CD4-positive, alpha-beta memory T cell (primary cell): ENCODE data around the gene HS2ST1. TPM values are rescaled to one million over a fixed set of nuclear protein-coding genes. Genes with fewer than 3 reads are reported as not detected.

Experiments
- CTCF ChIA-PET: fragments of 350-600 bp; sonication (Branson Sonifier 250); formaldehyde crosslinking; loops from one replicate; lab custom pipeline; 2021; ENCODE audit warnings: inconsistent platforms; ENCODE audit not compliant: partially characterized antibody; lab: Charles Lee
- POLR2A ChIA-PET: fragments of 350-600 bp; sonication (Branson Sonifier 250); formaldehyde crosslinking; loops from one replicate; lab custom pipeline; 2021; ENCODE audit not compliant: partially characterized antibody; lab: Charles Lee
- DNase-seq, 5 donors: peaks; one replicate each; pipeline versions ENCODE4 v3.0.0 to v3.0.0-alpha.2; 2020 to 2022; ENCODE audit warnings: mixed read lengths in 1 of 5
- H3K27ac ChIP-seq: one replicate; pipeline ENCODE4 v1.7.0; 2013; ENCODE audit warnings: low read depth, low read length
- H3K27me3 ChIP-seq: 2 replicates; pipeline ENCODE4 v1.7.0; 2013; ENCODE audit warnings: mild to moderate bottlenecking, low read length, moderate library complexity; ENCODE audit not compliant: insufficient read depth
- H3K36me3 ChIP-seq: 2 replicates; pipeline ENCODE4 v1.7.0; 2013; ENCODE audit warnings: mild to moderate bottlenecking, low read length, moderate library complexity; ENCODE audit not compliant: insufficient read depth
- H3K4me1 ChIP-seq: 2 replicates; pipeline ENCODE4 v1.7.0; 2013; ENCODE audit warnings: mild to moderate bottlenecking, low read length, moderate library complexity; ENCODE audit not compliant: insufficient read depth
- H3K4me3 ChIP-seq, 2 donors: one replicate each; pipeline ENCODE4 v1.7.0; 2013; ENCODE audit warnings: low read length in 2 of 2, mild to moderate bottlenecking in 1 of 2
- H3K9me3 ChIP-seq, 2 donors: one replicate each; pipeline ENCODE4 v1.7.0; 2013; ENCODE audit warnings: low read length in 2 of 2, control low read depth in 1 of 2; ENCODE audit not compliant: control insufficient read depth in 1 of 2
- H3K27ac Mint-ChIP-seq, 7 donors: one replicate each; pipeline ENCODE4 v1.8.0; 2020 to 2021; ENCODE audit warnings: mixed read lengths in 7 of 7, mild to moderate bottlenecking in 6 of 7, inconsistent platforms in 3 of 7, moderate library complexity in 3 of 7
- H3K27me3 Mint-ChIP-seq, 2 donors: one replicate each; pipeline ENCODE4 v1.8.0; 2020 to 2021; ENCODE audit warnings: mixed read lengths in 2 of 2
- H3K36me3 Mint-ChIP-seq, 2 donors: one replicate each; pipeline ENCODE4 v1.8.0; 2020 to 2021; ENCODE audit warnings: mixed read lengths in 2 of 2, inconsistent platforms in 1 of 2, mild to moderate bottlenecking in 1 of 2
- H3K4me1 Mint-ChIP-seq, 4 donors: one replicate each; pipeline ENCODE4 v1.8.0; 2020 to 2021; ENCODE audit warnings: mixed read lengths in 4 of 4, mild to moderate bottlenecking in 1 of 4
- H3K4me3 Mint-ChIP-seq, 8 donors: one replicate each; pipeline ENCODE4 v1.8.0; 2020 to 2021; ENCODE audit warnings: mixed read lengths in 8 of 8, mild to moderate bottlenecking in 7 of 8, moderate library complexity in 6 of 8, inconsistent platforms in 3 of 8
- H3K9me3 Mint-ChIP-seq, 8 donors: one replicate each; pipeline ENCODE4 v1.8.0; 2020 to 2021; ENCODE audit warnings: mixed read lengths in 8 of 8, mild to moderate bottlenecking in 5 of 8, inconsistent platforms in 3 of 8, moderate library complexity in 1 of 8
- intact Hi-C: fragments of 100-400 bp; cut with micrococcal nuclease; formaldehyde crosslinking; loops from one replicate; pipeline ENCODE4 v1.15.1; 2023
- polyA plus RNA-seq, 2 donors: library from polyadenylated mRNA; unstranded; fragments of 300-500 nt; fragmentation: Illumina TruSeq; gene quantifications; one replicate each; pipeline ENCODE4 v1.2.3, GENCODE V29; 2021
- total RNA-seq, 2 experiments: library from RNA; stranded (reverse); gene quantifications; one replicate each; pipeline ENCODE4 v1.2.3, GENCODE V29; 2021

HS2ST1 gene
- total and polyA plus RNA-seq, 4 experiments from 2014 or later = 5.4 to 15.8 (median 11.2) TPM

- no peaks in the 10 kb centered on the region for H3K9me3 ChIP-seq
- no peaks in the 10 kb centered on the region for H3K4me1 ChIP-seq
- Mint-ChIP-seq H3K9me3 (peaks cover 0 to 5% (median 0%) of the 10 kb centered on the region in 8 donors), H3K27ac (no peak overlapping the region), H3K4me3 (no peak overlapping the region), H3K4me1 (peaks cover 14 to 20% (median 18%) of the 10 kb centered on the region in 4 donors), H3K36me3 (peaks cover 0 to 8% of the 10 kb centered on the region in 2 donors), H3K27me3 (no peaks in the 10 kb centered on the region)
- ChIA-PET POLR2A (no interaction called here), CTCF (no interaction called here)
- no peaks in the 10 kb centered on the region for H3K36me3 ChIP-seq
- no peak for DNase-seq
- H3K27ac ChIP-seq = no peak overlapping the region
- intact Hi-C loops = no loop called here
- no peaks in the 10 kb centered on the region for H3K27me3 ChIP-seq
- H3K4me3 ChIP-seq = no peak overlapping the region
Measured at GRCh38 chr1:87053446-87053845, 139.0 kb downstream of the HS2ST1 start.

- no peaks in the 10 kb centered on the region for H3K9me3 ChIP-seq
- intact Hi-C loops = no loop called here
- no peak for DNase-seq
- Mint-ChIP-seq H3K27me3 (no peaks in the 10 kb centered on the region), H3K9me3 (peaks cover 0 to 5% (median 0%) of the 10 kb centered on the region in 8 donors), H3K27ac (no peak overlapping the region), H3K4me3 (no peak overlapping the region), H3K36me3 (peaks cover 0 to 4% of the 10 kb centered on the region in 2 donors), H3K4me1 (peaks cover 18 to 21% (median 19%) of the 10 kb centered on the region in 4 donors)
- POLR2A ChIA-PET = no interaction called here
- H3K27ac ChIP-seq = no peak overlapping the region
- no peaks in the 10 kb centered on the region for H3K36me3 ChIP-seq
- H3K4me3 ChIP-seq = no peak overlapping the region
- peaks cover 6% of the 10 kb centered on the region for H3K4me1 ChIP-seq
- CTCF ChIA-PET = no interaction called here
- H3K27me3 ChIP-seq = no peaks in the 10 kb centered on the region
Measured at GRCh38 chr1:87056974-87057373, 142.5 kb downstream of the HS2ST1 start.

- Mint-ChIP-seq H3K27me3 (no peaks in the 10 kb centered on the region), H3K4me3 (peak overlapping the region in 1 of 8 donors; percentile 41), H3K4me1 (peaks cover 23 to 30% (median 27%) of the 10 kb centered on the region in 4 donors), H3K27ac (peak overlapping the region in 1 of 7 donors; percentile 26), H3K36me3 (peaks cover 0 to 8% of the 10 kb centered on the region in 2 donors), H3K9me3 (peaks cover 0 to 8% (median 3%) of the 10 kb centered on the region in 8 donors)
- Histone ChIP-seq H3K4me3 (no peak overlapping the region), H3K4me1 (peaks cover 6% of the 10 kb centered on the region), H3K9me3 (no peaks in the 10 kb centered on the region), H3K36me3 (no peaks in the 10 kb centered on the region), H3K27me3 (no peaks in the 10 kb centered on the region), H3K27ac (no peak overlapping the region)
- POLR2A ChIA-PET = no interaction called here
- CTCF ChIA-PET = interaction anchor here (1.3 kb wide), 1 partner anchor 26 kb away, joined by 4 read pairs; no protein-coding TSS in a partner anchor
- no peak for DNase-seq
- intact Hi-C loops = no loop called here
Measured at GRCh38 chr1:87058343-87058649, 143.9 kb downstream of the HS2ST1 start.

GRCh38 chr1:87061742-87062156 lies 147.3 kb downstream of the HS2ST1 start:
- Mint-ChIP-seq H3K27me3 (no peaks in the 10 kb centered on the region), H3K4me3 (no peak overlapping the region), H3K9me3 (peaks cover 0 to 11% (median 4%) of the 10 kb centered on the region in 8 donors), H3K27ac (peak overlapping the region in 2 of 7 donors; percentile 28 to 54), H3K4me1 (peaks cover 22 to 34% (median 29%) of the 10 kb centered on the region in 4 donors), H3K36me3 (peaks cover 4 to 13% of the 10 kb centered on the region in 2 donors)
- intact Hi-C loops = no loop called here
- CTCF ChIA-PET = no interaction called here
- Histone ChIP-seq H3K27me3 (no peaks in the 10 kb centered on the region), H3K4me3 (no peak overlapping the region), H3K27ac (no peak overlapping the region), H3K9me3 (no peaks in the 10 kb centered on the region), H3K4me1 (peaks cover 6% of the 10 kb centered on the region), H3K36me3 (no peaks in the 10 kb centered on the region)
- DNase-seq = peak in 3 of 5 donors; percentile 4 to 8 (median 6)
- POLR2A ChIA-PET = no interaction called here

- CTCF ChIA-PET = interaction anchor here (0.9 kb wide), 1 partner anchor 227 kb away, joined by 3 read pairs; no protein-coding TSS in a partner anchor
- peaks cover 23 to 34% (median 29%) of the 10 kb centered on the region in 4 donors for H3K4me1 Mint-ChIP-seq
- H3K27ac Mint-ChIP-seq = no peak overlapping the region
- no peak overlapping the region for H3K4me3 ChIP-seq
- intact Hi-C loops = no loop called here
- peaks cover 4 to 13% of the 10 kb centered on the region in 2 donors for H3K36me3 Mint-ChIP-seq
- H3K4me3 Mint-ChIP-seq = no peak overlapping the region
- DNase-seq = no peak
- H3K27me3 Mint-ChIP-seq = no peaks in the 10 kb centered on the region
- POLR2A ChIA-PET = interaction anchor here (0.6 kb wide), 1 partner anchor 21 kb away, joined by 3 read pairs; no protein-coding TSS in a partner anchor
- H3K9me3 ChIP-seq = no peaks in the 10 kb centered on the region
- H3K9me3 Mint-ChIP-seq = peaks cover 0 to 15% (median 4%) of the 10 kb centered on the region in 8 donors
- H3K36me3 ChIP-seq = no peaks in the 10 kb centered on the region
- no peak overlapping the region for H3K27ac ChIP-seq
- H3K27me3 ChIP-seq = no peaks in the 10 kb centered on the region
- peaks cover 6% of the 10 kb centered on the region for H3K4me1 ChIP-seq
Measured at GRCh38 chr1:87062687-87063086, 148.3 kb downstream of the HS2ST1 start.

GRCh38 chr1:87064309-87064708 lies 149.9 kb downstream of the HS2ST1 start:
- ChIA-PET POLR2A (no interaction called here), CTCF (interaction anchor here (1.8 kb wide), 1 partner anchor 20 kb away, joined by 8 read pairs; no protein-coding TSS in a partner anchor)
- Histone ChIP-seq H3K27ac (no peak overlapping the region), H3K36me3 (no peaks in the 10 kb centered on the region), H3K4me3 (no peak overlapping the region), H3K27me3 (no peaks in the 10 kb centered on the region), H3K4me1 (peaks cover 6% of the 10 kb centered on the region), H3K9me3 (no peaks in the 10 kb centered on the region)
- peaks cover 4 to 13% of the 10 kb centered on the region in 2 donors for H3K36me3 Mint-ChIP-seq
- peaks cover 21 to 26% (median 23%) of the 10 kb centered on the region in 4 donors for H3K4me1 Mint-ChIP-seq
- H3K9me3 Mint-ChIP-seq = peaks cover 0 to 15% (median 4%) of the 10 kb centered on the region in 8 donors
- DNase-seq = no peak
- H3K4me3 Mint-ChIP-seq = no peak overlapping the region
- intact Hi-C loops = no loop called here
- H3K27ac Mint-ChIP-seq = peak overlapping the region in 1 of 7 donors; percentile 2
- H3K27me3 Mint-ChIP-seq = no peaks in the 10 kb centered on the region

GRCh38 chr1:87064986-87065385 lies 150.6 kb downstream of the HS2ST1 start:
- Histone ChIP-seq H3K27ac (no peak overlapping the region), H3K4me1 (peaks cover 6% of the 10 kb centered on the region), H3K4me3 (no peak overlapping the region), H3K27me3 (no peaks in the 10 kb centered on the region), H3K36me3 (no peaks in the 10 kb centered on the region), H3K9me3 (no peaks in the 10 kb centered on the region)
- H3K9me3 Mint-ChIP-seq = peaks cover 0 to 15% (median 4%) of the 10 kb centered on the region in 8 donors
- no peak overlapping the region for H3K4me3 Mint-ChIP-seq
- H3K4me1 Mint-ChIP-seq = peaks cover 19 to 21% (median 20%) of the 10 kb centered on the region in 4 donors
- ChIA-PET POLR2A (no interaction called here), CTCF (interaction anchor here (1.8 kb wide), 1 partner anchor 20 kb away, joined by 8 read pairs; no protein-coding TSS in a partner anchor)
- no peak for DNase-seq
- intact Hi-C loops = no loop called here
- peaks cover 4 to 13% of the 10 kb centered on the region in 2 donors for H3K36me3 Mint-ChIP-seq
- peak overlapping the region in 1 of 7 donors; percentile 48 for H3K27ac Mint-ChIP-seq
- no peaks in the 10 kb centered on the region for H3K27me3 Mint-ChIP-seq
